Omental fat pad (tissue), 4 donors: Measurements from ENCODE around the gene MAJIN. TPM values are rescaled to one million over a fixed set of nuclear protein-coding genes. Genes with fewer than 3 reads are reported as not detected.

Source experiments
- ATAC-seq: fragments of 150-250 bp; one replicate; pipeline ENCODE4 v1.9.1; 2016; ENCODE audit warnings: mild to moderate bottlenecking, moderate library complexity; ENCODE audit not compliant: low FRiP score
- DNase-seq: peaks from one replicate; pipeline ENCODE4 v3.0.0-alpha.2; 2019; ENCODE audit warnings: low spot score
- CTCF ChIP-seq, 3 donors: fragments of 450-650 bp; IDR thresholded peaks; one replicate each; pipeline ENCODE4 v1.5.1; 2016 to 2017; ENCODE audit warnings: antibody characterized with exemption in 3 of 3, mild to moderate bottlenecking in 3 of 3, moderate library complexity in 2 of 3
- total RNA-seq, 4 donors: library from RNA; depleted of rRNA; stranded (reverse); fragments of >200 nt; gene quantifications; one replicate each; pipeline ENCODE4 v1.1.0, GENCODE V29; 2016

The MAJIN gene
- total RNA-seq, 4 donors from 2014 or later, result not detected

DNA sequence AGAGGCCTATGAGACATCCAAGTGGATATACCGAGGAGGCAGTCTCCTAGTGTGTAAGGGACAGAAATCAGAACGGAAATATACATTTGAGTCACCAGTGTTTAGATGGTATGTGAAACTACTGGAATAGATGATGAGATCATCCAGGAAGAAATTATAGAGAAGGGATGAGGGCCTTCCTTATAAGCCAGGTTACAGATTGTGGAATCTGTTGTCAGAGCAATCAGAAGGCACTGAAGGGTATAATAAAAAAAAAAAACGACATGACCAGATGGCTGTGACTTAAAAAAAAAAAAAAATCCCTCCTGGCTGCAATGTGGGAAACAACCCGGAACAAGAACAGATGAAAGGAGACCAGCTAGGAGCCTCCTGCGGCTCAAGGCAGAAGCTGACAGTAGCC, 2.7 kb downstream of the MAJIN start:
- no peak for DNase-seq
- no peak for TF ChIP-seq CTCF (IDR thresholded peaks at IDR 0.05)
- ATAC-seq, result no peak

GRCh38 chr11:64967375-64967774, 4.5 kb downstream of the MAJIN start:
- DNase-seq (no peak), ATAC-seq (no peak)
- TF ChIP-seq CTCF (IDR thresholded peaks at IDR 0.05), result no peak

DNA sequence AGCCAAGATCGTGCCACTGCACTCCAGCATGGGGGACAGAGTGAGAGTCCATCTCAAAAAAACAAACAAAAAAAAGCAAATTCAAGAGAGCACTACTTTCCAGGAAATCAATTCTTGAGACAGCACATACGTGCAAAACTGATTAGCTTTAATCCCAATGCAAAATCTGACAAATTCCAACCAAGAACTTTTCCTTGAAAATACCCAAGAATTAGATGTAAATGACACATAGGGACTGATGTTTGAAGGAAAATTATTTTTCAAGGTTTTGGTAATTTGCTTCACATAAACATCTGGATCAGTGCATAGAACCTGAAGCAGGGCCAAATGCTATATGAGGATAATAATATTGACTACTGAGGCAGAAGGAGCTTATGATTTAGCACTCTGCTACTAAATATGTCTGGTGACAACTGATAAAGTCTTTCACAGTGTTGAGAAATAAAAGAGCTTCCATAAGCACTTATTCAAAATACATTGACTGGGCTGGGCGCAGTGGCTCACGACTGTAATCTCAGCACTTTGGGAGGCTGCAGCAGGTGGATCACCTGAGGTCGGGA, 8.8 kb downstream of the MAJIN start:
- no peak for TF ChIP-seq CTCF (IDR thresholded peaks at IDR 0.05)
- no peak for DNase-seq
- ATAC-seq, result no peak

GRCh38 chr11:64960719-64961118, 11.2 kb downstream of the MAJIN start:
- DNase-seq (no peak), ATAC-seq (no peak)
- no peak for TF ChIP-seq CTCF (IDR thresholded peaks at IDR 0.05)

DNA sequence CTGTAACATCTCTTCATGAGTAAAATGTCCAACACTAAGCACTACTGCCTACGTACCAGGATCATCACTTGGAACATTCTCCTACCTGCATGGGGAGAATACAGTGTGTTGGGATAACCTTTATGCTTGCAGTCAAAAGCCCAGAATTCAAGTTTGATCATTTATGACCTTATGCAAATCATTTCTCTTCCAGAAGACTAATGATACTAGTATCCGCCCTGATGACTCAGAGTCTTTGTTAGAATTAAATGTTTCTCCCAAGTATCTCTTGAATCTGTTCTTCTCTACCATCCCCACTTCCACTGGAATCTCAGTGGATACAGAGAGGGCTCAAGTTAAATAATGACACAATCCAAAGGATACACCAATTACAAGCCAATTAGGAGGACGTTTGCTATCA, 12.4 kb downstream of the MAJIN start:
- no peak for TF ChIP-seq CTCF (IDR thresholded peaks at IDR 0.05)
- no peak for DNase-seq
- ATAC-seq, result no peak

DNA sequence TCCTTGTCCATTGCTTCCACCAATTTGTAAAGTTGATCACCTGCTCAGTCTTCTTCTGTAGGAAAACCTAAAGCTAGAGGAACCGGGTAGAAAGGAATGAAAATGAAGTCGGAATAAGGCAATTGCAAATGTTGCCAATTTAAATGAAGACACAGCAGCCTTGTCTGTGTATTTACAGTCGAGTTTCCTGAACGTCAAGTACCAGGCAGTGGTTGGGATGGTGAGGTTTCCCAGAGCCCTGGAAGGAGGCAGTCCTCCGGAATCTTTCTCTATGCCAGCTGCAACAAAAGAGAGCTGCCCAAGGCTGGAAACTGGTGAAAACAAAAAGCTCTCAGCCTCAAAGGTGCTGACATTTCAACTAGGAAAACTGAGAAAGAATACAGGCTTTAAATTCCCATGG, 17.7 kb downstream of the MAJIN start:
- no peak for TF ChIP-seq CTCF (IDR thresholded peaks at IDR 0.05)

GRCh38 chr11:64951529-64951928, 20.4 kb downstream of the MAJIN start:
- no peak for ATAC-seq
- no peak for DNase-seq
- no peak for TF ChIP-seq CTCF (IDR thresholded peaks at IDR 0.05)

More for the DNA sequence above, 17.7 kb downstream of the MAJIN start:
- DNase-seq, result no peak
- no peak for ATAC-seq
